Measurements from ENCODE around the gene IFNAR1.

The IFNAR1 gene

GRCh38 chr21:33324291-33325221, at the start of gene IFNAR1:
TSS of gene IFNAR1 (plus strand) at chr21:33324970. CDS start at chr21:33325056, 86 bp downstream.
- peak; percentile 99 for DNase-seq (ENCODE audit: low read depth)

- DNase-seq (ENCODE audit: low read depth) = peak; percentile 39
Observed at GRCh38 chr21:33278721-33279120, 46.0 kb upstream of the IFNAR1 start.

GRCh38 chr21:33279330-33279820, 45.4 kb upstream of the IFNAR1 start:
- DNase-seq (ENCODE audit: low read depth) = no peak

- no peak for DNase-seq (ENCODE audit: low read depth)
Observed at GRCh38 chr21:33281096-33281652, 43.6 kb upstream of the IFNAR1 start.

- DNase-seq (ENCODE audit: low read depth) = no peak
Observed at GRCh38 chr21:33283203-33283602, 41.6 kb upstream of the IFNAR1 start.

GRCh38 chr21:33286076-33286475, 38.7 kb upstream of the IFNAR1 start:
- DNase-seq (ENCODE audit: low read depth) = no peak

GRCh38 chr21:33286600-33287456, 37.9 kb upstream of the IFNAR1 start:
- peak; percentile 12 for DNase-seq (ENCODE audit: low read depth)

GRCh38 chr21:33289199-33289819, 35.5 kb upstream of the IFNAR1 start:
- DNase-seq (ENCODE audit: low read depth) = no peak

GRCh38 chr21:33290441-33290840, 34.3 kb upstream of the IFNAR1 start:
- no peak for DNase-seq (ENCODE audit: low read depth)

GRCh38 chr21:33291686-33292085, 33.1 kb upstream of the IFNAR1 start:
- no peak for DNase-seq (ENCODE audit: low read depth)

GRCh38 chr21:33292724-33293123, 32.0 kb upstream of the IFNAR1 start:
- DNase-seq (ENCODE audit: low read depth) = no peak

GRCh38 chr21:33293136-33293535, 31.6 kb upstream of the IFNAR1 start:
- DNase-seq (ENCODE audit: low read depth) = no peak

GRCh38 chr21:33293811-33294216, 31.0 kb upstream of the IFNAR1 start:
- DNase-seq (ENCODE audit: low read depth) = no peak

- no peak for DNase-seq (ENCODE audit: low read depth)
Observed at GRCh38 chr21:33296156-33296555, 28.6 kb upstream of the IFNAR1 start.

- no peak for DNase-seq (ENCODE audit: low read depth)
Observed at GRCh38 chr21:33299181-33299752, 25.5 kb upstream of the IFNAR1 start.

GRCh38 chr21:33300701-33301631, 23.8 kb upstream of the IFNAR1 start:
- no peak for DNase-seq (ENCODE audit: low read depth)

- DNase-seq (ENCODE audit: low read depth) = no peak
Observed at GRCh38 chr21:33301632-33302002, 23.2 kb upstream of the IFNAR1 start.

GRCh38 chr21:33302055-33302454, 22.7 kb upstream of the IFNAR1 start:
- no peak for DNase-seq (ENCODE audit: low read depth)

- no peak for DNase-seq (ENCODE audit: low read depth)
Observed at GRCh38 chr21:33302796-33303195, 22.0 kb upstream of the IFNAR1 start.

- DNase-seq (ENCODE audit: low read depth) = no peak
Observed at GRCh38 chr21:33305344-33305671, 19.5 kb upstream of the IFNAR1 start.

GRCh38 chr21:33305938-33306337, 18.8 kb upstream of the IFNAR1 start:
- no peak for DNase-seq (ENCODE audit: low read depth)
